SK-N-SH treated with all-trans-retinoic acid at 6 μM for 48 hours (cell line): ENCODE measurements around the gene OR2M5.

Source experiments
- ATAC-seq: fragments of 200-7000 bp; cut with Tn5 transposase; 3 replicates; pipeline ENCODE4 v1.9.1; 2020; ENCODE audit warnings: mild to moderate bottlenecking, moderate library complexity
- ARNTL ChIP-seq: fragments of 450-650 bp; formaldehyde crosslinking; IDR thresholded peaks from 2 replicates; pipeline ENCODE4 v1.5.0; 2020; ENCODE audit warnings: low read depth, mild to moderate bottlenecking, moderate library complexity, borderline replicate concordance
- CSDC2 ChIP-seq: fragments of 250-450 bp; sonication (Bioruptor Pico); IDR thresholded peaks from 2 replicates; pipeline ENCODE4 v1.5.0; 2020; ENCODE audit warnings: mild to moderate bottlenecking, moderate library complexity
- ESRRG ChIP-seq: fragments of 250-450 bp; sonication (Bioruptor Pico); IDR thresholded peaks from 2 replicates; pipeline ENCODE4 v1.6.1; 2021; ENCODE audit warnings: mild to moderate bottlenecking
- GLIS3 ChIP-seq: fragments of 250-450 bp; sonication (Bioruptor Pico); IDR thresholded peaks from 2 replicates; pipeline ENCODE4 v1.5.0; 2020; ENCODE audit warnings: mild to moderate bottlenecking, moderate library complexity
- ISL1 ChIP-seq: fragments of 250-450 bp; sonication (Bioruptor Pico); IDR thresholded peaks from 2 replicates; pipeline ENCODE4 v2.1.2; 2022; ENCODE audit warnings: mild to moderate bottlenecking, moderate library complexity
- PPARA ChIP-seq: fragments of 250-450 bp; sonication (Bioruptor Pico); IDR thresholded peaks from 2 replicates; pipeline ENCODE4 v1.5.0; 2020; ENCODE audit warnings: mild to moderate bottlenecking, borderline replicate concordance
- RARB ChIP-seq: fragments of 250-450 bp; sonication (Bioruptor Pico); IDR thresholded peaks from 2 replicates; pipeline ENCODE4 v1.8.0; 2021; ENCODE audit warnings: mild to moderate bottlenecking, moderate library complexity
- SNAI2 ChIP-seq: fragments of 250-450 bp; sonication (Bioruptor Pico); IDR thresholded peaks from 2 replicates; pipeline ENCODE4 v1.5.0; 2020; ENCODE audit warnings: mild to moderate bottlenecking, moderate library complexity
- TCF4 ChIP-seq: fragments of 250-450 bp; sonication (Bioruptor Pico); IDR thresholded peaks from 2 replicates; pipeline ENCODE4 v1.8.0; 2021; ENCODE audit warnings: mild to moderate bottlenecking, moderate library complexity, borderline replicate concordance
- TOX ChIP-seq: fragments of 250-450 bp; sonication (Bioruptor Pico); IDR thresholded peaks from 2 replicates; pipeline ENCODE4 v1.8.0; 2021; ENCODE audit warnings: mild to moderate bottlenecking, moderate library complexity, borderline replicate concordance
- ZC3H10 ChIP-seq: fragments of 250-450 bp; sonication (Bioruptor Pico); IDR thresholded peaks from 2 replicates; pipeline ENCODE4 v1.5.1; 2021; ENCODE audit warnings: mild to moderate bottlenecking, moderate library complexity
- ZFP3 ChIP-seq: fragments of 250-450 bp; sonication (Bioruptor Pico); IDR thresholded peaks from 2 replicates; pipeline ENCODE4 v1.5.0; 2020; ENCODE audit warnings: mild to moderate bottlenecking, moderate library complexity
- ZFP30 ChIP-seq: fragments of 450-650 bp; formaldehyde crosslinking; IDR thresholded peaks from 2 replicates; pipeline ENCODE4 v1.5.0; 2022; ENCODE audit warnings: mild to moderate bottlenecking, moderate library complexity
- ZNF565 ChIP-seq: fragments of 450-650 bp; formaldehyde crosslinking; conservative IDR thresholded peaks from 2 replicates; pipeline ENCODE4 v1.5.0; 2020; ENCODE audit warnings: low read depth, mild to moderate bottlenecking, moderate library complexity
- ZNF70 ChIP-seq: fragments of 450-650 bp; formaldehyde crosslinking; IDR thresholded peaks from 2 replicates; pipeline ENCODE4 v1.5.0; 2020; ENCODE audit warnings: mild to moderate bottlenecking, moderate library complexity
- ZNF8 ChIP-seq: fragments of 450-650 bp; formaldehyde crosslinking; IDR thresholded peaks from 2 replicates; pipeline ENCODE4 v1.5.0; 2020; ENCODE audit warnings: mild to moderate bottlenecking, moderate library complexity
- TF ChIP-seq, protein P1 (sequence below): fragments of 250-450 bp; sonication (Bioruptor Pico); IDR thresholded peaks from 2 replicates; pipeline ENCODE4 v1.8.0; 2020; ENCODE audit warnings: mild to moderate bottlenecking, moderate library complexity, borderline replicate concordance
- TF ChIP-seq, protein P2 (sequence below): fragments of 250-450 bp; sonication (Bioruptor Pico); IDR thresholded peaks from 2 replicates; pipeline ENCODE4 v1.8.0; 2021; ENCODE audit warnings: low read depth, mild to moderate bottlenecking, moderate library complexity, borderline replicate concordance
- TF ChIP-seq, protein P3 (sequence below): fragments of 250-450 bp; sonication (Bioruptor Pico); IDR thresholded peaks from 2 replicates; pipeline ENCODE4 v1.5.1; 2020; ENCODE audit warnings: low read depth, mild to moderate bottlenecking, moderate library complexity

The OR2M5 gene

DNA sequence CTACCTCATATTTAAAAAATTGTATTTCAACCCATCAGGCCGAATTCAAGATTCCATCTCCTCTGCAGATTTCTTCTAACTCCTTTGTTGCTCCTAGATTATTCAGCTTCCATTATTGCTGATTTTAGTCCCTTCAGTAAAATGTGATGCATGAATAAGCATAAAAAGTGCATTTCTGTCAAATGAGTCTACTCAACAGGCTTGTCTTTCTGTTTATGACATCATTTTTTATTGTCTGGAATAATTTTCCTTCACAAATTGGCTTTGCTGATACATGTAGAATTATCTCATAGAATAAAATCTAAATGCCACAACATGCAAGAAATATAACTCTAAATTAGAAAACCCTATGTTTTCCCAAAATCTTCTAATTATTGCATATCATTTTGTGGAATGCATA, 1.6 kb upstream of the OR2M5 start (continued):
- TF ChIP-seq, protein P1, sequence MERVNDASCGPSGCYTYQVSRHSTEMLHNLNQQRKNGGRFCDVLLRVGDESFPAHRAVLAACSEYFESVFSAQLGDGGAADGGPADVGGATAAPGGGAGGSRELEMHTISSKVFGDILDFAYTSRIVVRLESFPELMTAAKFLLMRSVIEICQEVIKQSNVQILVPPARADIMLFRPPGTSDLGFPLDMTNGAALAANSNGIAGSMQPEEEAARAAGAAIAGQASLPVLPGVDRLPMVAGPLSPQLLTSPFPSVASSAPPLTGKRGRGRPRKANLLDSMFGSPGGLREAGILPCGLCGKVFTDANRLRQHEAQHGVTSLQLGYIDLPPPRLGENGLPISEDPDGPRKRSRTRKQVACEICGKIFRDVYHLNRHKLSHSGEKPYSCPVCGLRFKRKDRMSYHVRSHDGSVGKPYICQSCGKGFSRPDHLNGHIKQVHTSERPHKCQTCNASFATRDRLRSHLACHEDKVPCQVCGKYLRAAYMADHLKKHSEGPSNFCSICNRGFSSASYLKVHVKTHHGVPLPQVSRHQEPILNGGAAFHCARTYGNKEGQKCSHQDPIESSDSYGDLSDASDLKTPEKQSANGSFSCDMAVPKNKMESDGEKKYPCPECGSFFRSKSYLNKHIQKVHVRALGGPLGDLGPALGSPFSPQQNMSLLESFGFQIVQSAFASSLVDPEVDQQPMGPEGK (CRISPR knock-in tag), result no peak
- no peak for TF ChIP-seq RARB (CRISPR knock-in tag)
- no peak for TF ChIP-seq TOX (CRISPR knock-in tag)
- TF ChIP-seq ZNF70 (CRISPR knock-in tag), result no peak
- TF ChIP-seq ESRRG (CRISPR knock-in tag), result no peak

DNA sequence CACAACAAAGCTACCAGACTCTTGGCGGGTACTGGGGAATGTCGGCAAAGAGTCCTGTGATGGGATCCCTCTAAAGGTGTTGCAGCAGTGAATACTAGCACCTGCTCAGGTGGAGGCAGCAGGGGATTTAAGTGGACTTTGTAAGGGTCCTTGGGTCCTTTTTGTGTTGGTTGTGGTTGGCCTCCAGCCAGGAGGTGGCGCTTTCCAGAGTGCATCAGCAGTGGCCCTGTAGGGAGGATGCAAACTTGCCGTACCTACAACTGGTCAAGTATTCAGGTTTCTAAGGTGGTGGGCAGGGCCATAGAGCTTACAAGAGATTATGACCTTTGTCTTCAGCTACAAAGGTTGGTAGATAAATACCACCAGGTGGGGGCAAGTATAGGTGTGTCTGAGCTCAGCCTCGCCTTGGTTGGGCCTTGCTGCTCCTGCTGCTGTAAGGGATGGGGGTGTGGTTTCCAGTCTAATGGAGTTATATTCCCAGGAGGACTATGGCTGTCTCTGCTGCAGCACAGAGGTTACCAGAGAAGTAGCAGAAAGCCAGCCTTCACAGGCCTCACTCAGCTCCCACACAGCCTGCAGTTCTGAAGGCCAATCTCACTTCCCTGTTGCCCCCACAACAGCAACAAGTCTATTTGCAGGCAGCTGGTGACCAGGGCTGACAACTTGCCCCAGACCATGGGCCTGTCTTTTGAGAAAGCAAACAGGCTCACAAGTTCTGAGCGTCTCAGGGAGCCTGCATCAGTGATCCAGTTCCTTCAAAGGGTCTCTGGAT, 7.3 kb downstream of the OR2M5 start:
- no peak for ATAC-seq
- TF ChIP-seq ZFP3 (CRISPR knock-in tag) (no peak), ZNF70 (CRISPR knock-in tag) (no peak), ZFP30 (CRISPR knock-in tag) (no peak), CSDC2 (CRISPR knock-in tag) (no peak), ARNTL (CRISPR knock-in tag) (no peak), GLIS3 (CRISPR knock-in tag) (no peak)
- TF ChIP-seq, protein P1 (CRISPR knock-in tag), result no peak
- TF ChIP-seq, all 23 proteins: peak for 0

DNA sequence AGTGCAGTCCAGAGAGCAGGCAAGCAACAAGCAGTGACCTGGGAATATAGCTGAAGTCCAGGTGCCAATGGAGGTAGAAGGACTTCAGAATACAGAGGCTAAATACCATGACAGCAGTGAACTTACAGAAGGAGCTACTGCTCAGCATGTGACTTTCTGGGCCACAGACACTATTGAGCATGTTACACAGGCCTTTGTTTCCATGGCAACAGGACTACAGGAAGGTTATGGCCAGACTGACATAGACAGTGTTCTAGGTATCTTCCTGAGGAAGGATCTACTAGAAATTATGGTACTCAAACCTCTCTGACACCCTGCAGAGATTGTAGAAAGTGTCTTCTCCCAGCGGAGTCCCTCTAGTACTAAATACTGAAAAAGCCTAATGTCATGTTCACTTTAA, 11.0 kb downstream of the OR2M5 start:
- no peak for ATAC-seq
- TF ChIP-seq ESRRG (CRISPR knock-in tag) (no peak), ZNF70 (CRISPR knock-in tag) (no peak), GLIS3 (CRISPR knock-in tag) (no peak), TOX (CRISPR knock-in tag) (no peak), ZFP30 (CRISPR knock-in tag) (no peak), CSDC2 (CRISPR knock-in tag) (no peak), RARB (CRISPR knock-in tag) (no peak), SNAI2 (no peak), ZNF8 (no peak), ZNF565 (CRISPR knock-in tag) (no peak), PPARA (CRISPR knock-in tag) (no peak), ARNTL (CRISPR knock-in tag) (no peak), ISL1 (CRISPR knock-in tag) (no peak), ZC3H10 (CRISPR knock-in tag) (no peak), TCF4 (no peak), ZFP3 (CRISPR knock-in tag) (no peak)
- TF ChIP-seq, protein P1 (CRISPR knock-in tag), result no peak
- TF ChIP-seq, protein P2, sequence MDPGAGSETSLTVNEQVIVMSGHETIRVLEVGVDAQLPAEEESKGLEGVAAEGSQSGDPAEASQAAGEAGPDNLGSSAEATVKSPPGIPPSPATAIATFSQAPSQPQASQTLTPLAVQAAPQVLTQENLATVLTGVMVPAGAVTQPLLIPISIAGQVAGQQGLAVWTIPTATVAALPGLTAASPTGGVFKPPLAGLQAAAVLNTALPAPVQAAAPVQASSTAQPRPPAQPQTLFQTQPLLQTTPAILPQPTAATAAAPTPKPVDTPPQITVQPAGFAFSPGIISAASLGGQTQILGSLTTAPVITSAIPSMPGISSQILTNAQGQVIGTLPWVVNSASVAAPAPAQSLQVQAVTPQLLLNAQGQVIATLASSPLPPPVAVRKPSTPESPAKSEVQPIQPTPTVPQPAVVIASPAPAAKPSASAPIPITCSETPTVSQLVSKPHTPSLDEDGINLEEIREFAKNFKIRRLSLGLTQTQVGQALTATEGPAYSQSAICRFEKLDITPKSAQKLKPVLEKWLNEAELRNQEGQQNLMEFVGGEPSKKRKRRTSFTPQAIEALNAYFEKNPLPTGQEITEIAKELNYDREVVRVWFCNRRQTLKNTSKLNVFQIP (CRISPR knock-in tag), result no peak
- TF ChIP-seq, protein P3, sequence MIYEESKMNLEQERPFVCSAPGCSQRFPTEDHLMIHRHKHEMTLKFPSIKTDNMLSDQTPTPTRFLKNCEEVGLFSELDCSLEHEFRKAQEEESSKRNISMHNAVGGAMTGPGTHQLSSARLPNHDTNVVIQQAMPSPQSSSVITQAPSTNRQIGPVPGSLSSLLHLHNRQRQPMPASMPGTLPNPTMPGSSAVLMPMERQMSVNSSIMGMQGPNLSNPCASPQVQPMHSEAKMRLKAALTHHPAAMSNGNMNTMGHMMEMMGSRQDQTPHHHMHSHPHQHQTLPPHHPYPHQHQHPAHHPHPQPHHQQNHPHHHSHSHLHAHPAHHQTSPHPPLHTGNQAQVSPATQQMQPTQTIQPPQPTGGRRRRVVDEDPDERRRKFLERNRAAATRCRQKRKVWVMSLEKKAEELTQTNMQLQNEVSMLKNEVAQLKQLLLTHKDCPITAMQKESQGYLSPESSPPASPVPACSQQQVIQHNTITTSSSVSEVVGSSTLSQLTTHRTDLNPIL (CRISPR knock-in tag), result no peak
